Loucy (cell line): Measurements from ENCODE around the gene EXD2.

Experiments
- H2AFZ ChIP-seq: fragments of 200-600 bp; sonication (generic); 2 replicates; pipeline ENCODE4 v1.6.0; 2016; ENCODE audit warnings: antibody characterized with exemption, mild to moderate bottlenecking, low read length, moderate library complexity
- H3F3A ChIP-seq: fragments of 200-600 bp; 2 replicates; pipeline ENCODE4 v1.6.0; 2016; ENCODE audit warnings: antibody characterized with exemption, low read depth, mild to moderate bottlenecking
- H3K27me3 ChIP-seq: fragments of 200-600 bp; sonication (generic); 2 replicates; pipeline ENCODE4 v1.6.1; 2014; ENCODE audit warnings: low read length, mild to moderate bottlenecking; ENCODE audit not compliant: insufficient read depth, poor library complexity, severe bottlenecking
- H3K36me3 ChIP-seq: fragments of 200-600 bp; sonication (generic); 2 replicates; pipeline ENCODE4 v1.6.1; 2016; ENCODE audit warnings: low read length; ENCODE audit not compliant: insufficient read depth
- H3K4me1 ChIP-seq: fragments of 200-600 bp; sonication (generic); 2 replicates; pipeline ENCODE4 v1.5.1; 2014; ENCODE audit warnings: low read length, mild to moderate bottlenecking; ENCODE audit not compliant: insufficient read depth, poor library complexity, severe bottlenecking
- H3K4me2 ChIP-seq: fragments of 200-600 bp; sonication (generic); 2 replicates; pipeline ENCODE4 v1.6.0; 2014; ENCODE audit warnings: antibody characterized with exemption, low read length, low read depth, mild to moderate bottlenecking; ENCODE audit not compliant: poor library complexity, severe bottlenecking
- H3K4me3 ChIP-seq: fragments of 200-600 bp; sonication (generic); 2 replicates; pipeline ENCODE4 v1.5.1; 2014; ENCODE audit warnings: low read length, mild to moderate bottlenecking, mixed read lengths; ENCODE audit not compliant: poor library complexity, severe bottlenecking
- H3K79me2 ChIP-seq: fragments of 200-600 bp; sonication (generic); 2 replicates; pipeline ENCODE4 v1.6.1; 2014; ENCODE audit warnings: low read length; ENCODE audit not compliant: insufficient read depth
- H3K9ac ChIP-seq: fragments of 200-600 bp; sonication (generic); 2 replicates; pipeline ENCODE4 v1.6.0; 2014; ENCODE audit warnings: mild to moderate bottlenecking, low read depth, low read length, moderate library complexity; ENCODE audit not compliant: poor library complexity, severe bottlenecking
- H3K9me2 ChIP-seq: fragments of 200-600 bp; sonication (generic); replicated peaks from 2 replicates; pipeline ENCODE4 v1.6.1; 2016; ENCODE audit warnings: low read depth, low read length, mixed read lengths
- H3K9me3 ChIP-seq: fragments of 200-600 bp; sonication (generic); 2 replicates; pipeline ENCODE4 v1.6.1; 2014; ENCODE audit warnings: mild to moderate bottlenecking, antibody characterized with exemption, low read length, low read depth; ENCODE audit not compliant: insufficient read depth
- H4K20me1 ChIP-seq: fragments of 200-600 bp; sonication (generic); 2 replicates; pipeline ENCODE4 v1.6.0; 2014; ENCODE audit warnings: antibody characterized with exemption, low read length, mild to moderate bottlenecking; ENCODE audit not compliant: insufficient read depth, poor library complexity, severe bottlenecking
- CTCF ChIP-seq: fragments of 200-600 bp; sonication (generic); conservative IDR thresholded peaks from 2 replicates; pipeline ENCODE4 v1.5.1; 2014; ENCODE audit warnings: mild to moderate bottlenecking, antibody characterized with exemption, low read length
- EZH2phosphoT487 ChIP-seq: fragments of 200-600 bp; IDR thresholded peaks from 2 replicates; pipeline ENCODE4 v1.6.1; 2018; ENCODE audit warnings: antibody characterized with exemption, mild to moderate bottlenecking, moderate library complexity, borderline replicate concordance

EXD2 gene

GRCh38 chr14:69247676-69248440 is 56.6 kb downstream of the EXD2 start:
- H2AFZ ChIP-seq = no peak overlapping the region
- no peak overlapping the region for H3K4me3 ChIP-seq
- no peaks in the 10 kb centered on the region for H3K4me1 ChIP-seq
- H3K36me3 ChIP-seq = no peaks in the 10 kb centered on the region
- no peaks in the 10 kb centered on the region for H3K79me2 ChIP-seq
- H3K27me3 ChIP-seq = no peaks in the 10 kb centered on the region
- no peaks in the 10 kb centered on the region for H3F3A ChIP-seq
- H3K9me3 ChIP-seq = no peaks in the 10 kb centered on the region
- no peak overlapping the region for H3K4me2 ChIP-seq
- H3K9ac ChIP-seq = no peak overlapping the region
- no peaks in the 10 kb centered on the region for H4K20me1 ChIP-seq
- TF ChIP-seq EZH2phosphoT487 = no peak
- TF ChIP-seq CTCF = peak; percentile 51
- H3K9me2 ChIP-seq = no peaks in the 10 kb centered on the region

GRCh38 chr14:69249603-69250002 is 58.3 kb downstream of the EXD2 start:
- H3K27me3 ChIP-seq = no peaks in the 10 kb centered on the region
- H3K9me2 ChIP-seq = no peaks in the 10 kb centered on the region
- no peaks in the 10 kb centered on the region for H4K20me1 ChIP-seq
- H3K4me3 ChIP-seq = no peak overlapping the region
- H3F3A ChIP-seq = no peaks in the 10 kb centered on the region
- no peaks in the 10 kb centered on the region for H3K36me3 ChIP-seq
- no peak for TF ChIP-seq CTCF
- TF ChIP-seq EZH2phosphoT487 = no peak
- no peaks in the 10 kb centered on the region for H3K9me3 ChIP-seq
- H3K4me1 ChIP-seq = no peaks in the 10 kb centered on the region
- H3K4me2 ChIP-seq = no peak overlapping the region
- no peak overlapping the region for H2AFZ ChIP-seq
- no peaks in the 10 kb centered on the region for H3K79me2 ChIP-seq
- no peak overlapping the region for H3K9ac ChIP-seq

DNA sequence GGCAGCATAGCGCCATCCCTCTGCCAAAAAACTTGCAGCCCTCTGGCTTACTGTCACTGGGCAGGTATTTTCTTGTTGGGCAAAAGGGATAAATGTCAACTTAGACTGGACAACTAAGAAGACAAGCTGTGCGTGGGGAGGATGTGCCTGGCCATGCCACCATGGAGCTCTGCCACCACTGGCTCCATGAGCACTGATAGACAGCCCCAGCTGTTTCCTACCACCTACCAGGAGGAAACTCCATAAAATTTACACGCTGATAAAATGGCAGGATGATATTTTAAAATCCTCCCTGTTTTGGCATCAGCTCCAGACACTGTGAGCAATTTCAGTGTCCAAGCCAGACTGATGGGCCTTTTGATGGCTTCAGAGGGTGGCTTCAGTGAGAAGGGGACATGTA is 61.6 kb downstream of the EXD2 start:
- no peak overlapping the region for H3K9ac ChIP-seq
- no peak overlapping the region for H3K4me2 ChIP-seq
- no peaks in the 10 kb centered on the region for H3K79me2 ChIP-seq
- no peaks in the 10 kb centered on the region for H3F3A ChIP-seq
- no peaks in the 10 kb centered on the region for H4K20me1 ChIP-seq
- H3K9me2 ChIP-seq = no peaks in the 10 kb centered on the region
- H3K9me3 ChIP-seq = no peaks in the 10 kb centered on the region
- H2AFZ ChIP-seq = no peak overlapping the region
- H3K4me3 ChIP-seq = no peak overlapping the region
- no peaks in the 10 kb centered on the region for H3K27me3 ChIP-seq
- TF ChIP-seq EZH2phosphoT487 = no peak
- no peak for TF ChIP-seq CTCF
- H3K4me1 ChIP-seq = no peaks in the 10 kb centered on the region
- H3K36me3 ChIP-seq = no peaks in the 10 kb centered on the region
